Suprapubic skin (tissue), 4 donors: Measurements from ENCODE around the gene LMX1B.

Experiments
- CTCF ChIP-seq, 2 donors: fragments of 200-600 bp in 1 of 2; fragments of 450-650 bp in 1 of 2; sonication (generic) in 1 of 2; IDR thresholded peaks; one replicate each; pipeline ENCODE4 v1.5.1; 2016 to 2019; ENCODE audit warnings: antibody characterized with exemption in 2 of 2, mild to moderate bottlenecking in 1 of 2, moderate library complexity in 1 of 2
- POLR2A ChIP-seq, 2 donors: fragments of 450-650 bp; IDR thresholded peaks; one replicate each; pipeline ENCODE4 v1.6.1; 2017; ENCODE audit warnings: antibody characterized with exemption in 2 of 2, mild to moderate bottlenecking in 2 of 2, moderate library complexity in 2 of 2
- POLR2AphosphoS5 ChIP-seq, 3 donors: sonication (generic); formaldehyde crosslinking; IDR thresholded peaks; one replicate each; pipeline ENCODE4 v1.6.1; 2017; ENCODE audit warnings: antibody characterized with exemption in 3 of 3

GRCh38 chr9:126623314-126623666, 9.6 kb downstream of the LMX1B start:
- TF ChIP-seq POLR2A (IDR thresholded peaks at IDR 0.05) (no peak), POLR2AphosphoS5 (IDR thresholded peaks at IDR 0.05) (no peak), CTCF (IDR thresholded peaks at IDR 0.05) (no peak)
